ENCODE results near the gene VRK2. TPM values are rescaled to one million over a fixed set of nuclear protein-coding genes. Genes with fewer than 3 reads are reported as not detected.
A peak's percentile ranks its signal among the peaks of the same experiment; 100 is the strongest.

The VRK2 gene
- total and polyA plus RNA-seq, 2 experiments from 2014 or later, result 19.0 to 22.5 TPM

DNA sequence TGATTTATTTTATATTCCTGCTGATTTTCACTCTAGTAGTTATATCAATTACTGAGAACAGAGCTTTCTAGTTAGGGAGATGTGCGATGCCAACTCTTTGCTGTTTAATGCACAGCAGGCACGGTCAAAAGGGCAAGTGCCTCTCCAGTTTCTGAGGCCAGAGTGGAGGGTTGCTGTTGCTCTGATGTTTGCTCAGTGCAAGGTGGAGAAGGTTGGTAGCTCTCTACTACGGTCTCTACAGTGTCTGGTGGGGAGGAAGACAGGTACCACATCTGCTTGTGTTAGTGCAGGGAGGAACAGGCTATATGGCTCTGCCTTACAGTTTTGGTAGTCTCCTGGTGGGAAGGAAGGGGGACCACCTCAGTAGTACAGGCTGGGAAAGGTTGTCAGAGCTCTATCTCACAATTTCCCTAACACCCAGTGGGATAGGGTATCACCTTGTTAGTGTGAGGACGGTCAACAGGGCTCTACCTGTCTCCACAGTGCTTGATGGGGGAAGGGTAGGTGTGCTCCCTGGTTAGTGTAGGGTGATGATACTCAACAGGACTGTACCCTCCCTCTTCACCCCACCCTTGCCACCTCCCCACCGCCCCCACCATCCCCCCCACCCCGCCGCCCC lies 108.7 kb downstream of the VRK2 start:
- Histone ChIP-seq H3K4me2 (no peak overlapping the region), H3K9me2 (ENCODE audit: insufficient read depth) (no peaks in the 10 kb centered on the region), H2AFZ (no peak overlapping the region), H3K27me3 (ENCODE audit: insufficient read depth) (no peaks in the 10 kb centered on the region), H4K20me1 (replicated peaks; ENCODE audit: insufficient read depth) (no peaks in the 10 kb centered on the region), H3K4me3 (no peak overlapping the region), H3K27ac (ENCODE audit: low read depth) (no peak overlapping the region), H3K4me1 (ENCODE audit: insufficient read depth) (no peaks in the 10 kb centered on the region), H3F3A (replicated peaks; ENCODE audit: low read depth) (no peaks in the 10 kb centered on the region), H3K36me3 (ENCODE audit: insufficient read depth) (peaks cover 6% of the 10 kb centered on the region; the same call in 1 of the 2 replicates), H3K79me2 (replicated peaks; ENCODE audit: insufficient read depth) (no peaks in the 10 kb centered on the region)
- ATAC-seq (peak; percentile 96), DNase-seq (ENCODE audit: low spot score) (peak; percentile 33)
- H3K27ac Mint-ChIP-seq, result no peak overlapping the region
- H3K4me3 Mint-ChIP-seq, result no peak overlapping the region
- no peaks in the 10 kb centered on the region for H3K9me3 Mint-ChIP-seq
- H3K36me3 Mint-ChIP-seq (ENCODE audit: low read depth), result peaks cover 12% of the 10 kb centered on the region; the same call in 2 of the 3 replicates
- peaks cover 4% of the 10 kb centered on the region; the same call in 1 of the 3 replicates for H3K4me1 Mint-ChIP-seq
- peaks cover 5% of the 10 kb centered on the region for H3K27me3 Mint-ChIP-seq (ENCODE audit: insufficient read depth, low read depth, poor library complexity)
- TF ChIP-seq, protein P1, sequence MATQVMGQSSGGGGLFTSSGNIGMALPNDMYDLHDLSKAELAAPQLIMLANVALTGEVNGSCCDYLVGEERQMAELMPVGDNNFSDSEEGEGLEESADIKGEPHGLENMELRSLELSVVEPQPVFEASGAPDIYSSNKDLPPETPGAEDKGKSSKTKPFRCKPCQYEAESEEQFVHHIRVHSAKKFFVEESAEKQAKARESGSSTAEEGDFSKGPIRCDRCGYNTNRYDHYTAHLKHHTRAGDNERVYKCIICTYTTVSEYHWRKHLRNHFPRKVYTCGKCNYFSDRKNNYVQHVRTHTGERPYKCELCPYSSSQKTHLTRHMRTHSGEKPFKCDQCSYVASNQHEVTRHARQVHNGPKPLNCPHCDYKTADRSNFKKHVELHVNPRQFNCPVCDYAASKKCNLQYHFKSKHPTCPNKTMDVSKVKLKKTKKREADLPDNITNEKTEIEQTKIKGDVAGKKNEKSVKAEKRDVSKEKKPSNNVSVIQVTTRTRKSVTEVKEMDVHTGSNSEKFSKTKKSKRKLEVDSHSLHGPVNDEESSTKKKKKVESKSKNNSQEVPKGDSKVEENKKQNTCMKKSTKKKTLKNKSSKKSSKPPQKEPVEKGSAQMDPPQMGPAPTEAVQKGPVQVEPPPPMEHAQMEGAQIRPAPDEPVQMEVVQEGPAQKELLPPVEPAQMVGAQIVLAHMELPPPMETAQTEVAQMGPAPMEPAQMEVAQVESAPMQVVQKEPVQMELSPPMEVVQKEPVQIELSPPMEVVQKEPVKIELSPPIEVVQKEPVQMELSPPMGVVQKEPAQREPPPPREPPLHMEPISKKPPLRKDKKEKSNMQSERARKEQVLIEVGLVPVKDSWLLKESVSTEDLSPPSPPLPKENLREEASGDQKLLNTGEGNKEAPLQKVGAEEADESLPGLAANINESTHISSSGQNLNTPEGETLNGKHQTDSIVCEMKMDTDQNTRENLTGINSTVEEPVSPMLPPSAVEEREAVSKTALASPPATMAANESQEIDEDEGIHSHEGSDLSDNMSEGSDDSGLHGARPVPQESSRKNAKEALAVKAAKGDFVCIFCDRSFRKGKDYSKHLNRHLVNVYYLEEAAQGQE (IDR thresholded peaks at IDR 0.05; ENCODE audit: unreplicated experiment), result no peak
- TF ChIP-seq JUNB (IDR thresholded peaks at IDR 0.05; ENCODE audit: unreplicated experiment), result no peak
- no peak for TF ChIP-seq ZNF331 (CRISPR knock-in tag; IDR thresholded peaks at IDR 0.05; ENCODE audit: low read depth)
- TF ChIP-seq POLR2AphosphoS5 (IDR thresholded peaks at IDR 0.05; ENCODE audit: low read depth), result no peak
- no peak for TF ChIP-seq EZH2 (IDR thresholded peaks at IDR 0.05; ENCODE audit: low read depth, unreplicated experiment)
- TF ChIP-seq ZNF114 (CRISPR knock-in tag; IDR thresholded peaks at IDR 0.05), result no peak
- TF ChIP-seq, protein P2, sequence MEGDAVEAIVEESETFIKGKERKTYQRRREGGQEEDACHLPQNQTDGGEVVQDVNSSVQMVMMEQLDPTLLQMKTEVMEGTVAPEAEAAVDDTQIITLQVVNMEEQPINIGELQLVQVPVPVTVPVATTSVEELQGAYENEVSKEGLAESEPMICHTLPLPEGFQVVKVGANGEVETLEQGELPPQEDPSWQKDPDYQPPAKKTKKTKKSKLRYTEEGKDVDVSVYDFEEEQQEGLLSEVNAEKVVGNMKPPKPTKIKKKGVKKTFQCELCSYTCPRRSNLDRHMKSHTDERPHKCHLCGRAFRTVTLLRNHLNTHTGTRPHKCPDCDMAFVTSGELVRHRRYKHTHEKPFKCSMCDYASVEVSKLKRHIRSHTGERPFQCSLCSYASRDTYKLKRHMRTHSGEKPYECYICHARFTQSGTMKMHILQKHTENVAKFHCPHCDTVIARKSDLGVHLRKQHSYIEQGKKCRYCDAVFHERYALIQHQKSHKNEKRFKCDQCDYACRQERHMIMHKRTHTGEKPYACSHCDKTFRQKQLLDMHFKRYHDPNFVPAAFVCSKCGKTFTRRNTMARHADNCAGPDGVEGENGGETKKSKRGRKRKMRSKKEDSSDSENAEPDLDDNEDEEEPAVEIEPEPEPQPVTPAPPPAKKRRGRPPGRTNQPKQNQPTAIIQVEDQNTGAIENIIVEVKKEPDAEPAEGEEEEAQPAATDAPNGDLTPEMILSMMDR (conservative IDR thresholded peaks at IDR 0.05; ENCODE audit: low read depth in 2 of 2), result no peak
- TF ChIP-seq CREB1 (CRISPR knock-in tag; IDR thresholded peaks at IDR 0.05; ENCODE audit: low read depth), result no peak
- no peak for TF ChIP-seq EZH2phosphoT487 (IDR thresholded peaks at IDR 0.05; ENCODE audit: unreplicated experiment)
- TF ChIP-seq, protein P3, sequence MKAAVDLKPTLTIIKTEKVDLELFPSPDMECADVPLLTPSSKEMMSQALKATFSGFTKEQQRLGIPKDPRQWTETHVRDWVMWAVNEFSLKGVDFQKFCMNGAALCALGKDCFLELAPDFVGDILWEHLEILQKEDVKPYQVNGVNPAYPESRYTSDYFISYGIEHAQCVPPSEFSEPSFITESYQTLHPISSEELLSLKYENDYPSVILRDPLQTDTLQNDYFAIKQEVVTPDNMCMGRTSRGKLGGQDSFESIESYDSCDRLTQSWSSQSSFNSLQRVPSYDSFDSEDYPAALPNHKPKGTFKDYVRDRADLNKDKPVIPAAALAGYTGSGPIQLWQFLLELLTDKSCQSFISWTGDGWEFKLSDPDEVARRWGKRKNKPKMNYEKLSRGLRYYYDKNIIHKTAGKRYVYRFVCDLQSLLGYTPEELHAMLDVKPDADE (IDR thresholded peaks at IDR 0.05), result no peak
- no peak for TF ChIP-seq STAT1 (IDR thresholded peaks at IDR 0.05; ENCODE audit: unreplicated experiment)
- TF ChIP-seq, protein P4, sequence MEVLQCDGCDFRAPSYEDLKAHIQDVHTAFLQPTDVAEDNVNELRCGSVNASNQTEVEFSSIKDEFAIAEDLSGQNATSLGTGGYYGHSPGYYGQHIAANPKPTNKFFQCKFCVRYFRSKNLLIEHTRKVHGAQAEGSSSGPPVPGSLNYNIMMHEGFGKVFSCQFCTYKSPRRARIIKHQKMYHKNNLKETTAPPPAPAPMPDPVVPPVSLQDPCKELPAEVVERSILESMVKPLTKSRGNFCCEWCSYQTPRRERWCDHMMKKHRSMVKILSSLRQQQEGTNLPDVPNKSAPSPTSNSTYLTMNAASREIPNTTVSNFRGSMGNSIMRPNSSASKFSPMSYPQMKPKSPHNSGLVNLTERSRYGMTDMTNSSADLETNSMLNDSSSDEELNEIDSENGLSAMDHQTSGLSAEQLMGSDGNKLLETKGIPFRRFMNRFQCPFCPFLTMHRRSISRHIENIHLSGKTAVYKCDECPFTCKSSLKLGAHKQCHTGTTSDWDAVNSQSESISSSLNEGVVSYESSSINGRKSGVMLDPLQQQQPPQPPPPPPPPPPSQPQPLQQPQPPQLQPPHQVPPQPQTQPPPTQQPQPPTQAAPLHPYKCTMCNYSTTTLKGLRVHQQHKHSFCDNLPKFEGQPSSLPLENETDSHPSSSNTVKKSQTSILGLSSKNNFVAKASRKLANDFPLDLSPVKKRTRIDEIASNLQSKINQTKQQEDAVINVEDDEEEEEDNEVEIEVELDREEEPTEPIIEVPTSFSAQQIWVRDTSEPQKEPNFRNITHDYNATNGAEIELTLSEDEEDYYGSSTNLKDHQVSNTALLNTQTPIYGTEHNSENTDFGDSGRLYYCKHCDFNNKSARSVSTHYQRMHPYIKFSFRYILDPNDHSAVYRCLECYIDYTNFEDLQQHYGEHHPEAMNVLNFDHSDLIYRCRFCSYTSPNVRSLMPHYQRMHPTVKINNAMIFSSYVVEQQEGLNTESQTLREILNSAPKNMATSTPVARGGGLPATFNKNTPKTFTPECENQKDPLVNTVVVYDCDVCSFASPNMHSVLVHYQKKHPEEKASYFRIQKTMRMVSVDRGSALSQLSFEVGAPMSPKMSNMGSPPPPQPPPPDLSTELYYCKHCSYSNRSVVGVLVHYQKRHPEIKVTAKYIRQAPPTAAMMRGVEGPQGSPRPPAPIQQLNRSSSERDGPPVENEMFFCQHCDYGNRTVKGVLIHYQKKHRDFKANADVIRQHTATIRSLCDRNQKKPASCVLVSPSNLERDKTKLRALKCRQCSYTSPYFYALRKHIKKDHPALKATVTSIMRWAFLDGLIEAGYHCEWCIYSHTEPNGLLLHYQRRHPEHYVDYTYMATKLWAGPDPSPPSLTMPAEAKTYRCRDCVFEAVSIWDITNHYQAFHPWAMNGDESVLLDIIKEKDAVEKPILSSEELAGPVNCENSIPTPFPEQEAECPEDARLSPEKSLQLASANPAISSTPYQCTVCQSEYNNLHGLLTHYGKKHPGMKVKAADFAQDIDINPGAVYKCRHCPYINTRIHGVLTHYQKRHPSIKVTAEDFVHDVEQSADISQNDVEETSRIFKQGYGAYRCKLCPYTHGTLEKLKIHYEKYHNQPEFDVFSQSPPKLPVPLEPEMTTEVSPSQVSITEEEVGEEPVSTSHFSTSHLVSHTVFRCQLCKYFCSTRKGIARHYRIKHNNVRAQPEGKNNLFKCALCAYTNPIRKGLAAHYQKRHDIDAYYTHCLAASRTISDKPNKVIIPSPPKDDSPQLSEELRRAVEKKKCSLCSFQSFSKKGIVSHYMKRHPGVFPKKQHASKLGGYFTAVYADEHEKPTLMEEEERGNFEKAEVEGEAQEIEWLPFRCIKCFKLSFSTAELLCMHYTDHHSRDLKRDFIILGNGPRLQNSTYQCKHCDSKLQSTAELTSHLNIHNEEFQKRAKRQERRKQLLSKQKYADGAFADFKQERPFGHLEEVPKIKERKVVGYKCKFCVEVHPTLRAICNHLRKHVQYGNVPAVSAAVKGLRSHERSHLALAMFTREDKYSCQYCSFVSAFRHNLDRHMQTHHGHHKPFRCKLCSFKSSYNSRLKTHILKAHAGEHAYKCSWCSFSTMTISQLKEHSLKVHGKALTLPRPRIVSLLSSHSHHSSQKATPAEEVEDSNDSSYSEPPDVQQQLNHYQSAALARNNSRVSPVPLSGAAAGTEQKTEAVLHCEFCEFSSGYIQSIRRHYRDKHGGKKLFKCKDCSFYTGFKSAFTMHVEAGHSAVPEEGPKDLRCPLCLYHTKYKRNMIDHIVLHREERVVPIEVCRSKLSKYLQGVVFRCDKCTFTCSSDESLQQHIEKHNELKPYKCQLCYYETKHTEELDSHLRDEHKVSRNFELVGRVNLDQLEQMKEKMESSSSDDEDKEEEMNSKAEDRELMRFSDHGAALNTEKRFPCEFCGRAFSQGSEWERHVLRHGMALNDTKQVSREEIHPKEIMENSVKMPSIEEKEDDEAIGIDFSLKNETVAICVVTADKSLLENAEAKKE (CRISPR knock-in tag; IDR thresholded peaks at IDR 0.05), result no peak
- no peak for TF ChIP-seq NANOG (IDR thresholded peaks at IDR 0.05; ENCODE audit: borderline replicate concordance)

All from GM23338 (cell line).